GM23338 (cell line): ENCODE measurements around the gene STK39. TPM values are rescaled to one million over a fixed set of nuclear protein-coding genes. Genes with fewer than 3 reads are reported as not detected.

ENCODE experiments used
- ATAC-seq: fragments of 200-7000 bp; cut with Tn5 transposase; 3 replicates; pipeline ENCODE4 v1.9.1; 2020
- DNase-seq: peaks from one replicate; pipeline ENCODE4 v3.0.0-alpha.2; 2015; ENCODE audit warnings: low spot score
- H2AFZ ChIP-seq: fragments of 200-600 bp; sonication (generic); 2 replicates; pipeline ENCODE4 v1.8.0; 2016; ENCODE audit warnings: antibody characterized with exemption, mild to moderate bottlenecking, moderate library complexity
- H3F3A ChIP-seq: fragments of 200-600 bp; sonication (generic); replicated peaks from 2 replicates; pipeline ENCODE4 v1.8.0; 2017; ENCODE audit warnings: antibody characterized with exemption, mixed run types, low read depth
- H3K27ac ChIP-seq: fragments of 200-600 bp; sonication (generic); 2 replicates; pipeline ENCODE4 v1.6.1; 2016; ENCODE audit warnings: low read depth
- H3K27me3 ChIP-seq: fragments of 200-600 bp; sonication (generic); 2 replicates; pipeline ENCODE4 v1.8.0; 2016; ENCODE audit warnings: mild to moderate bottlenecking, mixed run types, moderate library complexity; ENCODE audit not compliant: insufficient read depth
- H3K36me3 ChIP-seq: fragments of 200-600 bp; sonication (generic); 2 replicates; pipeline ENCODE4 v1.8.0; 2016; ENCODE audit warnings: mild to moderate bottlenecking; ENCODE audit not compliant: insufficient read depth
- H3K4me1 ChIP-seq: fragments of 200-600 bp; sonication (generic); 2 replicates; pipeline ENCODE4 v1.8.0; 2016; ENCODE audit warnings: mild to moderate bottlenecking, moderate library complexity; ENCODE audit not compliant: insufficient read depth
- H3K4me2 ChIP-seq: fragments of 200-600 bp; sonication (generic); 2 replicates; pipeline ENCODE4 v1.7.1; 2017; ENCODE audit warnings: mixed run types
- H3K4me3 ChIP-seq: fragments of 200-600 bp; sonication (generic); 2 replicates; pipeline ENCODE4 v1.6.1; 2016; ENCODE audit warnings: mixed run types
- H3K79me2 ChIP-seq: fragments of 200-600 bp; sonication (generic); replicated peaks from 2 replicates; pipeline ENCODE4 v1.8.0; 2017; ENCODE audit warnings: mild to moderate bottlenecking; ENCODE audit not compliant: insufficient read depth
- H3K9me2 ChIP-seq: fragments of 200-600 bp; sonication (generic); 2 replicates; pipeline ENCODE4 v1.8.0; 2017; ENCODE audit not compliant: insufficient read depth
- H4K20me1 ChIP-seq: fragments of 200-600 bp; sonication (generic); replicated peaks from 2 replicates; pipeline ENCODE4 v1.8.0; 2017; ENCODE audit warnings: mild to moderate bottlenecking; ENCODE audit not compliant: insufficient read depth
- H3K27ac Mint-ChIP-seq: 2 replicates; pipeline ENCODE4 v1.8.0; 2020; ENCODE audit warnings: inconsistent platforms, mild to moderate bottlenecking, moderate library complexity, mixed read lengths
- H3K27me3 Mint-ChIP-seq: 3 replicates; pipeline ENCODE4 v1.8.0; 2022; ENCODE audit warnings: low read depth, mild to moderate bottlenecking, moderate library complexity, mixed read lengths, inconsistent platforms; ENCODE audit not compliant: insufficient read depth, poor library complexity
- H3K36me3 Mint-ChIP-seq: 3 replicates; pipeline ENCODE4 v1.8.0; 2021; ENCODE audit warnings: low read depth, mild to moderate bottlenecking, inconsistent platforms, moderate library complexity, mixed read lengths
- H3K4me1 Mint-ChIP-seq: 3 replicates; pipeline ENCODE4 v1.8.0; 2020; ENCODE audit warnings: mild to moderate bottlenecking, inconsistent platforms, mixed read lengths
- H3K4me3 Mint-ChIP-seq: 3 replicates; pipeline ENCODE4 v1.8.0; 2021; ENCODE audit warnings: moderate library complexity, mild to moderate bottlenecking, inconsistent platforms, mixed read lengths
- H3K9me3 Mint-ChIP-seq: 3 replicates; pipeline ENCODE4 v1.8.0; 2020; ENCODE audit warnings: moderate library complexity, mild to moderate bottlenecking, inconsistent platforms, mixed read lengths
- CREB1 ChIP-seq: fragments of 250-450 bp; sonication (Bioruptor Pico); IDR thresholded peaks from 2 replicates; pipeline ENCODE4 v1.5.0; 2020; ENCODE audit warnings: low read depth, mild to moderate bottlenecking, moderate library complexity
- EZH2phosphoT487 ChIP-seq: fragments of 200-600 bp; sonication (generic); IDR thresholded peaks from one replicate; pipeline ENCODE4 v1.8.1; 2018; ENCODE audit warnings: antibody characterized with exemption; ENCODE audit not compliant: unreplicated experiment
- POLR2AphosphoS5 ChIP-seq: IDR thresholded peaks from 2 replicates; pipeline ENCODE4 v1.6.1; 2016; ENCODE audit warnings: antibody characterized with exemption, low read depth
- STAT1 ChIP-seq: IDR thresholded peaks from one replicate; pipeline ENCODE4 v1.6.1; 2016; ENCODE audit warnings: antibody characterized with exemption; ENCODE audit not compliant: unreplicated experiment
- ZNF114 ChIP-seq: fragments of 250-450 bp; sonication (Bioruptor Pico); IDR thresholded peaks from 2 replicates; pipeline ENCODE4 v1.5.0; 2020; ENCODE audit warnings: mild to moderate bottlenecking, moderate library complexity
- ZNF331 ChIP-seq: fragments of 250-450 bp; sonication (Bioruptor Pico); IDR thresholded peaks from 2 replicates; pipeline ENCODE4 v1.5.0; 2020; ENCODE audit warnings: low read depth, mild to moderate bottlenecking, moderate library complexity
- polyA plus RNA-seq: library from polyadenylated mRNA; unstranded; fragments of >200 nt; fragmentation: Nextera tagmentation; extraction: Ambion mirVana; gene quantifications from 2 replicates; pipeline ENCODE4 v1.2.1, GENCODE V29; 2016
- total RNA-seq: library from RNA; depleted of rRNA; stranded (reverse); fragments of >200 nt; shearing (Covaris generic); gene quantifications from 2 replicates; pipeline ENCODE4 v1.2.3, GENCODE V29; 2014
- TF ChIP-seq, protein P1 (sequence below): fragments of 250-450 bp; sonication (Bioruptor Pico); IDR thresholded peaks from 2 replicates; pipeline ENCODE4 v1.5.0; 2020; ENCODE audit warnings: mild to moderate bottlenecking, moderate library complexity
- TF ChIP-seq, protein P2 (sequence below): IDR thresholded peaks from 2 replicates; pipeline ENCODE4 v1.6.1; 2016; ENCODE audit warnings: antibody characterized with exemption

The STK39 gene
- total and polyA plus RNA-seq, 2 experiments from 2014 or later, result 9.5 to 16.9 TPM

DNA sequence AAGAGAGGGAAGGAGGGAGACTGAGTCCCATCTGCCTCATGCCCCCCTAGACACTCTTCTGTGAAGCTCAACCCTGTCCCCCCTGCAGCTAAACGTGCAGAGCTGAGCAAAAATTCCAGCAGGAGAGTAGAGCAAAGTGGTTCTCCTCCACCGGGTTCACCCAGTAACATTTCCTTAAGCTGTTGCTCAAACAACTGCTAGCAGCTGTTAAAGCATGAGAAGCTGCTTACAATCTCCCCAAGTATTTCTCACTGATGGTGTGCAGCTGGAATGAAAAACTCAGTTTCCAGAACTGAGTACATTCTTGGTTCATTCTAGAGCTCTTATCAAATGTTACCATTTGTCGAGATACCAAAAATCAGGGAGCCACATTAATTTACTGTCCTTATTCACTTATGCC, 92.3 kb downstream of the STK39 start:
- Mint-ChIP-seq H3K9me3 (no peaks in the 10 kb centered on the region), H3K27ac (no peak overlapping the region), H3K4me3 (no peak overlapping the region), H3K36me3 (no peaks in the 10 kb centered on the region), H3K27me3 (peaks cover 2% of the 10 kb centered on the region), H3K4me1 (peaks cover 3% of the 10 kb centered on the region; the same call in 2 of the 3 replicates)
- Histone ChIP-seq H3K4me3 (no peak overlapping the region), H3K36me3 (no peaks in the 10 kb centered on the region), H2AFZ (no peak overlapping the region), H4K20me1 (no peaks in the 10 kb centered on the region; the same call in 1 of the 2 replicates), H3F3A (no peaks in the 10 kb centered on the region), H3K27ac (no peak overlapping the region), H3K79me2 (no peaks in the 10 kb centered on the region), H3K4me1 (peaks cover 4% of the 10 kb centered on the region; the same call in 1 of the 2 replicates), H3K27me3 (no peaks in the 10 kb centered on the region), H3K9me2 (no peaks in the 10 kb centered on the region), H3K4me2 (no peak overlapping the region)
- ATAC-seq (no peak), DNase-seq (no peak)
- TF ChIP-seq CREB1 (CRISPR knock-in tag) (no peak), EZH2phosphoT487 (no peak), STAT1 (no peak), ZNF114 (CRISPR knock-in tag) (no peak), POLR2AphosphoS5 (no peak)
- TF ChIP-seq, protein P1, sequence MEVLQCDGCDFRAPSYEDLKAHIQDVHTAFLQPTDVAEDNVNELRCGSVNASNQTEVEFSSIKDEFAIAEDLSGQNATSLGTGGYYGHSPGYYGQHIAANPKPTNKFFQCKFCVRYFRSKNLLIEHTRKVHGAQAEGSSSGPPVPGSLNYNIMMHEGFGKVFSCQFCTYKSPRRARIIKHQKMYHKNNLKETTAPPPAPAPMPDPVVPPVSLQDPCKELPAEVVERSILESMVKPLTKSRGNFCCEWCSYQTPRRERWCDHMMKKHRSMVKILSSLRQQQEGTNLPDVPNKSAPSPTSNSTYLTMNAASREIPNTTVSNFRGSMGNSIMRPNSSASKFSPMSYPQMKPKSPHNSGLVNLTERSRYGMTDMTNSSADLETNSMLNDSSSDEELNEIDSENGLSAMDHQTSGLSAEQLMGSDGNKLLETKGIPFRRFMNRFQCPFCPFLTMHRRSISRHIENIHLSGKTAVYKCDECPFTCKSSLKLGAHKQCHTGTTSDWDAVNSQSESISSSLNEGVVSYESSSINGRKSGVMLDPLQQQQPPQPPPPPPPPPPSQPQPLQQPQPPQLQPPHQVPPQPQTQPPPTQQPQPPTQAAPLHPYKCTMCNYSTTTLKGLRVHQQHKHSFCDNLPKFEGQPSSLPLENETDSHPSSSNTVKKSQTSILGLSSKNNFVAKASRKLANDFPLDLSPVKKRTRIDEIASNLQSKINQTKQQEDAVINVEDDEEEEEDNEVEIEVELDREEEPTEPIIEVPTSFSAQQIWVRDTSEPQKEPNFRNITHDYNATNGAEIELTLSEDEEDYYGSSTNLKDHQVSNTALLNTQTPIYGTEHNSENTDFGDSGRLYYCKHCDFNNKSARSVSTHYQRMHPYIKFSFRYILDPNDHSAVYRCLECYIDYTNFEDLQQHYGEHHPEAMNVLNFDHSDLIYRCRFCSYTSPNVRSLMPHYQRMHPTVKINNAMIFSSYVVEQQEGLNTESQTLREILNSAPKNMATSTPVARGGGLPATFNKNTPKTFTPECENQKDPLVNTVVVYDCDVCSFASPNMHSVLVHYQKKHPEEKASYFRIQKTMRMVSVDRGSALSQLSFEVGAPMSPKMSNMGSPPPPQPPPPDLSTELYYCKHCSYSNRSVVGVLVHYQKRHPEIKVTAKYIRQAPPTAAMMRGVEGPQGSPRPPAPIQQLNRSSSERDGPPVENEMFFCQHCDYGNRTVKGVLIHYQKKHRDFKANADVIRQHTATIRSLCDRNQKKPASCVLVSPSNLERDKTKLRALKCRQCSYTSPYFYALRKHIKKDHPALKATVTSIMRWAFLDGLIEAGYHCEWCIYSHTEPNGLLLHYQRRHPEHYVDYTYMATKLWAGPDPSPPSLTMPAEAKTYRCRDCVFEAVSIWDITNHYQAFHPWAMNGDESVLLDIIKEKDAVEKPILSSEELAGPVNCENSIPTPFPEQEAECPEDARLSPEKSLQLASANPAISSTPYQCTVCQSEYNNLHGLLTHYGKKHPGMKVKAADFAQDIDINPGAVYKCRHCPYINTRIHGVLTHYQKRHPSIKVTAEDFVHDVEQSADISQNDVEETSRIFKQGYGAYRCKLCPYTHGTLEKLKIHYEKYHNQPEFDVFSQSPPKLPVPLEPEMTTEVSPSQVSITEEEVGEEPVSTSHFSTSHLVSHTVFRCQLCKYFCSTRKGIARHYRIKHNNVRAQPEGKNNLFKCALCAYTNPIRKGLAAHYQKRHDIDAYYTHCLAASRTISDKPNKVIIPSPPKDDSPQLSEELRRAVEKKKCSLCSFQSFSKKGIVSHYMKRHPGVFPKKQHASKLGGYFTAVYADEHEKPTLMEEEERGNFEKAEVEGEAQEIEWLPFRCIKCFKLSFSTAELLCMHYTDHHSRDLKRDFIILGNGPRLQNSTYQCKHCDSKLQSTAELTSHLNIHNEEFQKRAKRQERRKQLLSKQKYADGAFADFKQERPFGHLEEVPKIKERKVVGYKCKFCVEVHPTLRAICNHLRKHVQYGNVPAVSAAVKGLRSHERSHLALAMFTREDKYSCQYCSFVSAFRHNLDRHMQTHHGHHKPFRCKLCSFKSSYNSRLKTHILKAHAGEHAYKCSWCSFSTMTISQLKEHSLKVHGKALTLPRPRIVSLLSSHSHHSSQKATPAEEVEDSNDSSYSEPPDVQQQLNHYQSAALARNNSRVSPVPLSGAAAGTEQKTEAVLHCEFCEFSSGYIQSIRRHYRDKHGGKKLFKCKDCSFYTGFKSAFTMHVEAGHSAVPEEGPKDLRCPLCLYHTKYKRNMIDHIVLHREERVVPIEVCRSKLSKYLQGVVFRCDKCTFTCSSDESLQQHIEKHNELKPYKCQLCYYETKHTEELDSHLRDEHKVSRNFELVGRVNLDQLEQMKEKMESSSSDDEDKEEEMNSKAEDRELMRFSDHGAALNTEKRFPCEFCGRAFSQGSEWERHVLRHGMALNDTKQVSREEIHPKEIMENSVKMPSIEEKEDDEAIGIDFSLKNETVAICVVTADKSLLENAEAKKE, result no peak

- Mint-ChIP-seq H3K4me3 (no peak overlapping the region), H3K27me3 (no peaks in the 10 kb centered on the region), H3K27ac (no peak overlapping the region), H3K36me3 (no peaks in the 10 kb centered on the region), H3K4me1 (peaks cover 11% of the 10 kb centered on the region; the same call in 2 of the 3 replicates), H3K9me3 (no peaks in the 10 kb centered on the region)
- no peak overlapping the region for H3K4me2 ChIP-seq
- DNase-seq (no peak), ATAC-seq (no peak)
- no peaks in the 10 kb centered on the region for H3K36me3 ChIP-seq
- H3K9me2 ChIP-seq, result no peaks in the 10 kb centered on the region
- H4K20me1 ChIP-seq, result no peaks in the 10 kb centered on the region; the same call in 1 of the 2 replicates
- peaks cover 4% of the 10 kb centered on the region; the same call in 1 of the 2 replicates for H3K4me1 ChIP-seq
- no peaks in the 10 kb centered on the region for H3K27me3 ChIP-seq
- H3F3A ChIP-seq, result no peaks in the 10 kb centered on the region
- no peak overlapping the region for H3K27ac ChIP-seq
- H3K79me2 ChIP-seq, result no peaks in the 10 kb centered on the region
- H3K4me3 ChIP-seq, result no peak overlapping the region
- H2AFZ ChIP-seq, result no peak overlapping the region
- TF ChIP-seq ZNF331, result no peak
- TF ChIP-seq, protein P2, sequence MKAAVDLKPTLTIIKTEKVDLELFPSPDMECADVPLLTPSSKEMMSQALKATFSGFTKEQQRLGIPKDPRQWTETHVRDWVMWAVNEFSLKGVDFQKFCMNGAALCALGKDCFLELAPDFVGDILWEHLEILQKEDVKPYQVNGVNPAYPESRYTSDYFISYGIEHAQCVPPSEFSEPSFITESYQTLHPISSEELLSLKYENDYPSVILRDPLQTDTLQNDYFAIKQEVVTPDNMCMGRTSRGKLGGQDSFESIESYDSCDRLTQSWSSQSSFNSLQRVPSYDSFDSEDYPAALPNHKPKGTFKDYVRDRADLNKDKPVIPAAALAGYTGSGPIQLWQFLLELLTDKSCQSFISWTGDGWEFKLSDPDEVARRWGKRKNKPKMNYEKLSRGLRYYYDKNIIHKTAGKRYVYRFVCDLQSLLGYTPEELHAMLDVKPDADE, result no peak
- no peak for TF ChIP-seq STAT1
- no peak for TF ChIP-seq EZH2phosphoT487
These were observed 94.4 kb downstream of the STK39 start for GRCh38 chr2:168152902-168153530.
